Endothelial cell of umbilical vein (primary cell): ENCODE measurements around the gene SEH1L.

Experiments used
- CTCF ChIP-seq, 2 donors: IDR thresholded peaks; 1 replicate in 1 of 2; 2 replicates in 1 of 2; pipeline ENCODE4 v1.5.1; 2011; ENCODE audit warnings: low read length in 2 of 2, mild to moderate bottlenecking in 2 of 2, moderate library complexity in 2 of 2, control low read depth in 1 of 2, inconsistent platforms in 1 of 2, low read depth in 1 of 2; ENCODE audit not compliant: insufficient read depth in 1 of 2; ENCODE audit errors: extremely low read depth in 1 of 2
- EZH2 ChIP-seq: IDR thresholded peaks from 2 replicates; pipeline ENCODE4 v1.6.1; 2012; ENCODE audit warnings: borderline replicate concordance, low read depth, mild to moderate bottlenecking, moderate library complexity, low read length, inconsistent platforms; ENCODE audit not compliant: severe bottlenecking
- FOS ChIP-seq: IDR thresholded peaks from 2 replicates; pipeline ENCODE4 v1.6.1; 2011; ENCODE audit warnings: mild to moderate bottlenecking, low read length, moderate library complexity, borderline replicate concordance; ENCODE audit not compliant: insufficient read depth
- GATA2 ChIP-seq: IDR thresholded peaks from 2 replicates; pipeline ENCODE4 v1.7.0; 2011; ENCODE audit warnings: low read depth, mild to moderate bottlenecking, moderate library complexity, mixed read lengths, low read length; ENCODE audit not compliant: insufficient read length, insufficient read depth
- JUN ChIP-seq: IDR thresholded peaks from 2 replicates; pipeline ENCODE4 v1.6.1; 2011; ENCODE audit warnings: borderline replicate concordance, low read depth; ENCODE audit not compliant: insufficient read length, insufficient read depth
- MYC ChIP-seq: IDR thresholded peaks from one replicate; pipeline ENCODE4 v1.6.1; 2011; ENCODE audit warnings: mild to moderate bottlenecking, low read depth, low read length
- POLR2A ChIP-seq: IDR thresholded peaks from 2 replicates; pipeline ENCODE4 v1.6.1; 2012; ENCODE audit warnings: low read depth, mild to moderate bottlenecking, control low read depth, low read length
- POLR2AphosphoS5 ChIP-seq: IDR thresholded peaks from 2 replicates; pipeline ENCODE4 v1.6.1; 2012; ENCODE audit warnings: low read depth, mild to moderate bottlenecking, control low read depth, low read length, moderate library complexity; ENCODE audit not compliant: insufficient read depth
- TF ChIP-seq, protein P1 (sequence below): IDR thresholded peaks from 2 replicates; pipeline ENCODE4 v1.6.1; 2011; ENCODE audit not compliant: insufficient read depth, insufficient read length

DNA sequence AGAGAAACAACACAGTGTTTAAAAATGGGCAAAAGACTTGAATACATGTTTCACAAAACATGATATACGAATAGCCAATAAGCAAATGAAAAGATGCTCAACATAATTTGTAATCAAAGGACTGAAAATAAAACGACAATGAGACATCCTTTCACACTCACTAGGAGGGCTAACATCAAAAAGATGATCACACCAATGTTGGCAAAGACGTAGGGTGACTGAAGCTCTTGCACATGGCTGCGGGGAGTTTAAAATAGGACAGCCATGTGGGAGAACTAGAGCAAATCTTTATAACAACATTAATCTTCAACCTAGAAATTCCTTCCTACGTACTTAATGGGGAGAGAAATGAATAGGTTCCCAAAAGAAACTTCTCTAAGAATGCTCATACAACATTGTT is 19.2 kb upstream of the SEH1L start:
- TF ChIP-seq CTCF (IDR thresholded peaks at IDR 0.05; ENCODE audit: extremely low read depth in 1 of 2, insufficient read depth in 1 of 2, low read depth in 1 of 2, low read length in 2 of 2) = no peak
- TF ChIP-seq FOS = no peak
- no peak for TF ChIP-seq POLR2AphosphoS5
- TF ChIP-seq JUN = no peak
- no peak for TF ChIP-seq POLR2A
- TF ChIP-seq EZH2 = no peak
- TF ChIP-seq MYC = no peak
- TF ChIP-seq, protein P1, sequence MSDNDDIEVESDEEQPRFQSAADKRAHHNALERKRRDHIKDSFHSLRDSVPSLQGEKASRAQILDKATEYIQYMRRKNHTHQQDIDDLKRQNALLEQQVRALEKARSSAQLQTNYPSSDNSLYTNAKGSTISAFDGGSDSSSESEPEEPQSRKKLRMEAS = no peak
- TF ChIP-seq GATA2 = no peak
